HG03025 (cell line): ENCODE measurements around the gene LIMS2.

Experiments used
- ATAC-seq: cut with Tn5 transposase; IDR thresholded peaks from one replicate; pipeline ENCODE4 v1.9.1; 2021; ENCODE audit warnings: mild to moderate bottlenecking, moderate library complexity; ENCODE audit not compliant: unreplicated experiment, low FRiP score

Gene LIMS2

GRCh38 chr2:127636248-127637235 is 38.8 kb downstream of the LIMS2 start:
- no peak for ATAC-seq

GRCh38 chr2:127635380-127636237 is 39.7 kb downstream of the LIMS2 start:
- ATAC-seq: no peak

- ATAC-seq: no peak
Measured at GRCh38 chr2:127634626-127635379, 40.5 kb downstream of the LIMS2 start.

GRCh38 chr2:127634066-127634617 is 41.2 kb downstream of the LIMS2 start:
- no peak for ATAC-seq

GRCh38 chr2:127633556-127634065 is 41.7 kb downstream of the LIMS2 start:
- ATAC-seq: no peak

GRCh38 chr2:127632592-127633489 is 42.5 kb downstream of the LIMS2 start:
- ATAC-seq: no peak

- ATAC-seq: no peak
Measured at GRCh38 chr2:127631997-127632581, 43.2 kb downstream of the LIMS2 start.

- no peak for ATAC-seq
Measured at GRCh38 chr2:127631541-127631996, 43.8 kb downstream of the LIMS2 start.

GRCh38 chr2:127630864-127631540 is 44.3 kb downstream of the LIMS2 start:
- no peak for ATAC-seq

GRCh38 chr2:127630096-127630863 is 45.0 kb downstream of the LIMS2 start:
- ATAC-seq: no peak

GRCh38 chr2:127629637-127630036 is 45.7 kb downstream of the LIMS2 start:
- no peak for ATAC-seq

GRCh38 chr2:127628767-127629614 is 46.3 kb downstream of the LIMS2 start:
- no peak for ATAC-seq

- no peak for ATAC-seq
Measured at GRCh38 chr2:127627740-127628571, 47.4 kb downstream of the LIMS2 start.

GRCh38 chr2:127626917-127627739 is 48.2 kb downstream of the LIMS2 start:
- no peak for ATAC-seq

- ATAC-seq: no peak
Measured at GRCh38 chr2:127626175-127626574, 49.2 kb downstream of the LIMS2 start.
